Ovary (tissue), 9 donors: ENCODE data around the gene GRB14. TPM values are rescaled to one million over a fixed set of nuclear protein-coding genes. Genes with fewer than 3 reads are reported as not detected.

ENCODE experiments used
- DNase-seq, 5 donors: peaks; one replicate each; pipeline ENCODE4 v3.0.0-alpha.2; 2019 to 2020
- H3K27ac ChIP-seq, 2 donors: fragments of 200-600 bp; one replicate each; pipeline versions ENCODE4 v1.5.1 to v1.8.0; 2019 to 2022
- H3K27me3 ChIP-seq: fragments of 200-600 bp; one replicate; pipeline ENCODE4 v1.8.0; 2022
- H3K36me3 ChIP-seq: fragments of 200-600 bp; sonication (generic); one replicate; pipeline ENCODE4 v1.5.1; 2019
- H3K4me1 ChIP-seq: one replicate; pipeline ENCODE4 v1.8.1; 2013; ENCODE audit warnings: mild to moderate bottlenecking, moderate library complexity; ENCODE audit not compliant: insufficient read depth
- H3K4me3 ChIP-seq: fragments of 200-600 bp; sonication (generic); one replicate; pipeline ENCODE4 v1.5.1; 2017
- H3K9me3 ChIP-seq, 2 donors: fragments of 200-600 bp in 1 of 2; sonication (generic) in 1 of 2; one replicate each; pipeline versions ENCODE4 v1.5.1 to v1.8.1; 2013 to 2019; ENCODE audit warnings: mild to moderate bottlenecking in 1 of 2, moderate library complexity in 1 of 2
- EP300 ChIP-seq: sonication (generic); formaldehyde crosslinking; IDR thresholded peaks from one replicate; pipeline ENCODE4 v1.6.1; 2017; ENCODE audit warnings: antibody characterized with exemption
- POLR2A ChIP-seq: fragments of 450-650 bp; IDR thresholded peaks from one replicate; pipeline ENCODE4 v1.6.1; 2017; ENCODE audit warnings: antibody characterized with exemption, mild to moderate bottlenecking, moderate library complexity
- WGBS, 3 donors: extraction: QIAGEN DNeasy Blood & Tissue Kit in 1 of 3; methylation state at CpG; one replicate each; pipeline versions ENCODE4 v1.1.5 to v1.1.7; 2013 to 2017; 5-methylcytosine and 5-hydroxymethylcytosine counted together
- intact Hi-C, 4 donors: fragments of 100-400 bp; cut with DNase I; formaldehyde crosslinking; loops; one replicate each; pipeline versions ENCODE4 v1.11.0 to v1.15.1; 2022 to 2023
- polyA plus RNA-seq, 2 donors: library from polyadenylated mRNA; stranded (reverse); fragments of 200-250 nt in 1 of 2; fragments of 350-450 nt in 1 of 2; fragmentation: Illumina TruSeq in 1 of 2; extraction: RNeasy Lipid Tissue Mini Kit (QIAGEN cat#74804) in 1 of 2; gene quantifications; one replicate each; pipeline ENCODE4 v1.2.3, GENCODE V29; 2013 to 2014
- total RNA-seq, 7 donors: library from RNA; depleted of rRNA in 2 of 7; stranded (reverse); fragments of >200 nt in 2 of 7; fragmentation: NEBNext Ultra II Directional in 3 of 7; extraction: Animal tissue kit (Norgen Biotek cat#: 25700) in 3 of 7; gene quantifications; one replicate each; pipeline versions ENCODE4 v1.1.0 to v1.2.4, GENCODE V29; 2016 to 2023
- TF ChIP-seq, protein P1 (sequence below), 3 donors: fragments of 450-650 bp in 2 of 3; fragments of 200-600 bp in 1 of 3; IDR thresholded peaks; one replicate each; pipeline versions ENCODE4 v1.5.1 to v1.8.0; 2016 to 2022; ENCODE audit warnings: antibody characterized with exemption in 3 of 3, mild to moderate bottlenecking in 1 of 3
- donor health status: DM: no; HTN: no; CAD: no; lungs with moderate emphysema.
- donor health status: DM: no; HTN: no; CAD: no.
- donor health status: Bipolar disorder and iron deficiency.
- donor health status: DM: yes; HTN: yes; CAD: no.
- donor health status: DM: no; HTN: no; CAD: no.
- donor health status: DM: yes; HTN: yes; CAD: no.

Gene GRB14
- total and polyA plus RNA-seq, 9 donors = 4.5 to 45.6 (median 11.8) TPM

DNA sequence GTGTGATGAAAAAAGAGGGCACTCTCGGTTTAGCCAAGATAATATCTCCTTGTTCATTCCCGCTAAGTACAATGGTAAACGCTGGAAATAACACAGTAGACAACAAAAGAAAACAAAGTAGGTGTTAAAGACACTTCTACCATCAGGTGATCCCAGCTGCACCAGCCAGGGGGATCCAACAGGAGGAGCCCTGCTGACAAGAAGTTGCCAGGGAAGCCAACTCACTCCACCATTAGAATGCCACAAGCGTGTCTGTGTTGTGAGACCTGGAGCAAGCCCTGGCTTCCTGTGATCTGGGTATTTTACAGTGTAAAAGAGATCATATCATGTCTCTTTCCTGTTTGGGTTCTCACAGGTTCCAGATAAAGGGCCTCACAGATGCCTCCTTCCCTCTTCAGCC, 117.0 kb downstream of the GRB14 start:
- intact Hi-C loops = no loop called here
- H3K36me3 ChIP-seq = no peaks in the 10 kb centered on the region
- TF ChIP-seq, protein P1, sequence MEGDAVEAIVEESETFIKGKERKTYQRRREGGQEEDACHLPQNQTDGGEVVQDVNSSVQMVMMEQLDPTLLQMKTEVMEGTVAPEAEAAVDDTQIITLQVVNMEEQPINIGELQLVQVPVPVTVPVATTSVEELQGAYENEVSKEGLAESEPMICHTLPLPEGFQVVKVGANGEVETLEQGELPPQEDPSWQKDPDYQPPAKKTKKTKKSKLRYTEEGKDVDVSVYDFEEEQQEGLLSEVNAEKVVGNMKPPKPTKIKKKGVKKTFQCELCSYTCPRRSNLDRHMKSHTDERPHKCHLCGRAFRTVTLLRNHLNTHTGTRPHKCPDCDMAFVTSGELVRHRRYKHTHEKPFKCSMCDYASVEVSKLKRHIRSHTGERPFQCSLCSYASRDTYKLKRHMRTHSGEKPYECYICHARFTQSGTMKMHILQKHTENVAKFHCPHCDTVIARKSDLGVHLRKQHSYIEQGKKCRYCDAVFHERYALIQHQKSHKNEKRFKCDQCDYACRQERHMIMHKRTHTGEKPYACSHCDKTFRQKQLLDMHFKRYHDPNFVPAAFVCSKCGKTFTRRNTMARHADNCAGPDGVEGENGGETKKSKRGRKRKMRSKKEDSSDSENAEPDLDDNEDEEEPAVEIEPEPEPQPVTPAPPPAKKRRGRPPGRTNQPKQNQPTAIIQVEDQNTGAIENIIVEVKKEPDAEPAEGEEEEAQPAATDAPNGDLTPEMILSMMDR (IDR thresholded peaks at IDR 0.05) = no peak
- no peak for TF ChIP-seq EP300
- TF ChIP-seq POLR2A = no peak
- no peaks in the 10 kb centered on the region for H3K9me3 ChIP-seq
- no peak overlapping the region for H3K27ac ChIP-seq
- 85 to 92% (median 89%) methylated on average over 4 of the region's 4 CpGs for WGBS, 3 donors
- DNase-seq = no peak
- H3K4me1 ChIP-seq = no peaks in the 10 kb centered on the region
- H3K27me3 ChIP-seq = no peaks in the 10 kb centered on the region
- H3K4me3 ChIP-seq = no peak overlapping the region

DNA sequence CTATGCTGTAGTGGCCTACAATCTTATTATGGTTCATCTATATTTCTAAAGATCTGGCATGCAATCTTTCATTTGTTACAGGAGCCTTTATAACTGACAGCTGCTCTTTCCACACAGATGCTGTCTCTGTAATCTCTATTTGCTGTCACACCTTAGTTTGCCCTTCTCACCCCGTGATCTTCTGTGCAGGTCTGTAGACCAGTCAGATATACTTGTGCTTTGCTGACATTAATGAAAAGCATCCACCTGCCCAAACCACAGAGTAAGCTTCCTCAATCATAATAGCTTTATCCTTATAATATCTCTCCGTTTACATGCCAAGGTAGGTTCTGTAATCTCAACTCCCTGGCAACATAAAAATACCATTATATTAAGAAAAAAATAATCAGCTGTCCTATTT, 122.4 kb downstream of the GRB14 start:
- Histone ChIP-seq H3K36me3 (no peaks in the 10 kb centered on the region), H3K9me3 (no peaks in the 10 kb centered on the region), H3K27ac (no peak overlapping the region), H3K27me3 (no peaks in the 10 kb centered on the region), H3K4me3 (no peak overlapping the region), H3K4me1 (no peaks in the 10 kb centered on the region)
- DNase-seq = no peak
- 90 to 94% (median 94%) methylated on average over 2 of the region's 2 CpGs for WGBS, 3 donors
- intact Hi-C loops = no loop called here
- no peak for TF ChIP-seq POLR2A
- no peak for TF ChIP-seq EP300
- TF ChIP-seq, protein P1 (IDR thresholded peaks at IDR 0.05) = no peak

DNA sequence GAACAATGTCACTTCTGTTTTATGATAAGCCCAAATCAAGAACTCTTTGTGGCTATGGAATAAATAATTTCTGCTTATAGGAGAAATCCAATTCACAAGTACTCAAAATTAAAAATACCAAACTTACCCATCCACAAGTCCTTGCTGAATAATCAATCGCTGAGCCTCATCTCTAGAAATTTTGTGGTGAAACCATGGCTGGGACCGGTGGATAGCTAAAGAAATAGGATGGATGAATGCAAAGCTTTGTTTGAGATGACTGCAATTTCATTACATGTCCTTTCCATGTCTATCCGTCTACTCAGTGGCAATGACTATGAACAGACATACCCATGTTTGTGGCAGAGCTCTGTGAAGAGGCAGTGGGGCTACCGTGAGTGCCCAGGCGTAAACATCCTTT, 124.4 kb downstream of the GRB14 start:
- Histone ChIP-seq H3K36me3 (no peaks in the 10 kb centered on the region), H3K27me3 (no peaks in the 10 kb centered on the region), H3K4me3 (no peak overlapping the region), H3K4me1 (no peaks in the 10 kb centered on the region), H3K27ac (no peak overlapping the region), H3K9me3 (no peaks in the 10 kb centered on the region)
- TF ChIP-seq, protein P1 (IDR thresholded peaks at IDR 0.05) = no peak
- TF ChIP-seq POLR2A (no peak), EP300 (no peak)
- 93 to 95% (median 94%) methylated on average over 5 of the region's 5 CpGs for WGBS, 3 donors
- no peak for DNase-seq
- intact Hi-C loops = no loop called here

DNA sequence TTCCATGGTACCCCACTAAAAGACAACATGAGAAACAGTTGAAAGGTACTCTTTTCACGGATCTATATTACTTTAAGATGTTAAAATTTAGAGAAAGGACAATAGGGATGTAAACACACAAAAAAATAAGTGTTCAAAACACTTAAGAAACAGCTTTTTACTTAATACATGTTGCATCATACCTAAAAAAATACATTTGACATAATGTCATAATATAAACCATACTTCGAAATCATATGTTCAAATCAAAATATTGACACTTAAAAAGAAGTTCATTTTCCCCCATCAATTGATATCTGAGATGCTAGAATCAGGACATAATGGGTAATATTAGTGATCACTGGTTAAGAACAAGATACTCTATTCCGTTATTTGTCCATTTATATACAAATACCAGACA, 124.9 kb downstream of the GRB14 start:
- H3K9me3 ChIP-seq = no peaks in the 10 kb centered on the region
- no peaks in the 10 kb centered on the region for H3K36me3 ChIP-seq
- 61 to 80% (median 78%) methylated on average over 3 of the region's 3 CpGs for WGBS, 3 donors
- DNase-seq = no peak
- H3K27ac ChIP-seq = no peak overlapping the region
- intact Hi-C loops = no loop called here
- H3K4me3 ChIP-seq = no peak overlapping the region
- no peaks in the 10 kb centered on the region for H3K27me3 ChIP-seq
- no peaks in the 10 kb centered on the region for H3K4me1 ChIP-seq
- TF ChIP-seq, protein P1 (IDR thresholded peaks at IDR 0.05) = no peak
- TF ChIP-seq POLR2A (no peak), EP300 (no peak)
